PC-3 (cell line): ENCODE measurements around the gene IL10RB. TPM values are rescaled to one million over a fixed set of nuclear protein-coding genes. Genes with fewer than 3 reads are reported as not detected.
"Not testable (repeated sequence)": the region's sequence is repeated elsewhere in the genome, so short reads cannot be mapped to it uniquely, and the experiment has no call there.

Experiments
- ATAC-seq: fragments of 200-7000 bp; cut with Tn5 transposase; 2 replicates; pipeline ENCODE4 v1.9.1; 2020; ENCODE audit warnings: mild to moderate bottlenecking, moderate library complexity
- BruUV-seq: library from RNA; stranded (reverse); fragments of 400-500 nt; replicated peaks from 2 replicates; lab custom pipeline; 2021; lab: Mats Ljungman, UMichigan
- CTCF ChIA-PET: fragments of 300-600 bp; sonication (Branson Sonifier 250); formaldehyde crosslinking; loops from one replicate; lab custom pipeline; 2022; ENCODE audit warnings: antibody characterized with exemption; lab: Charles Lee
- POLR2A ChIA-PET: fragments of 300-600 bp; sonication (Branson Sonifier 250); formaldehyde crosslinking; loops from one replicate; lab custom pipeline; 2022; ENCODE audit warnings: antibody characterized with exemption; ENCODE audit not compliant: unreplicated experiment; lab: Charles Lee
- DNase-seq: peaks from one replicate; pipeline ENCODE4 v3.0.0-alpha.2; 2015
- H2AFZ ChIP-seq: fragments of 300-600 bp; sonication (generic); 2 replicates; pipeline ENCODE4 v1.6.0; 2016; ENCODE audit warnings: antibody characterized with exemption, low read length
- H3F3A ChIP-seq: fragments of 300-600 bp; sonication (generic); one replicate; pipeline ENCODE4 v1.6.0; 2017; ENCODE audit warnings: antibody characterized with exemption, low read length, control low read depth, mild to moderate bottlenecking; ENCODE audit not compliant: unreplicated experiment
- H3K27ac ChIP-seq: fragments of 300-600 bp; sonication (generic); 2 replicates; pipeline ENCODE4 v1.5.1; 2016; ENCODE audit warnings: mild to moderate bottlenecking, low read length
- H3K27me3 ChIP-seq: fragments of 300-600 bp; sonication (generic); 2 replicates; pipeline ENCODE4 v1.6.1; 2016; ENCODE audit warnings: low read length, mixed read lengths
- H3K36me3 ChIP-seq: fragments of 300-600 bp; sonication (generic); 2 replicates; pipeline ENCODE4 v1.6.1; 2016; ENCODE audit warnings: low read depth, mixed run types, low read length, mixed read lengths
- H3K4me1 ChIP-seq: fragments of 300-600 bp; sonication (generic); 2 replicates; pipeline ENCODE4 v1.5.1; 2016; ENCODE audit warnings: low read length; ENCODE audit not compliant: insufficient read depth
- H3K4me2 ChIP-seq: fragments of 300-600 bp; sonication (generic); 2 replicates; pipeline ENCODE4 v1.6.0; 2016; ENCODE audit warnings: low read length
- H3K4me3 ChIP-seq: fragments of 300-600 bp; sonication (generic); 2 replicates; pipeline ENCODE4 v1.5.1; 2016; ENCODE audit warnings: mild to moderate bottlenecking, low read length, mixed read lengths
- H3K79me2 ChIP-seq: fragments of 300-600 bp; sonication (generic); 2 replicates; pipeline ENCODE4 v1.6.1; 2017; ENCODE audit warnings: low read length, mixed read lengths
- H3K9ac ChIP-seq: fragments of 300-600 bp; sonication (generic); 2 replicates; pipeline ENCODE4 v1.6.0; 2016; ENCODE audit warnings: mild to moderate bottlenecking, low read length
- H3K9me2 ChIP-seq: fragments of 300-600 bp; sonication (generic); replicated peaks from 2 replicates; pipeline ENCODE4 v1.6.1; 2016; ENCODE audit warnings: mixed run types, low read length, mixed read lengths
- H3K9me3 ChIP-seq: fragments of 300-600 bp; sonication (generic); 2 replicates; pipeline ENCODE4 v1.6.1; 2016; ENCODE audit warnings: low read length, mixed read lengths
- H4K20me1 ChIP-seq: fragments of 300-600 bp; sonication (generic); 2 replicates; pipeline ENCODE4 v1.6.1; 2016; ENCODE audit warnings: low read length, mixed read lengths
- EZH2 ChIP-seq: fragments of 300-600 bp; sonication (generic); IDR thresholded peaks from one replicate; pipeline ENCODE4 v1.6.1; 2017; ENCODE audit warnings: antibody characterized with exemption, mild to moderate bottlenecking, low read length; ENCODE audit not compliant: unreplicated experiment
- EZH2phosphoT487 ChIP-seq: fragments of 300-600 bp; sonication (generic); IDR thresholded peaks from 2 replicates; pipeline ENCODE4 v1.6.1; 2018; ENCODE audit warnings: mild to moderate bottlenecking, antibody characterized with exemption, low read length, borderline replicate concordance
- intact Hi-C: fragments of 100-400 bp; cut with micrococcal nuclease; formaldehyde crosslinking; loops from 2 replicates; pipeline ENCODE4 v1.9.0; 2023
- total RNA-seq: library from RNA; depleted of rRNA; stranded (reverse); fragments of >200 nt; gene quantifications from 2 replicates; pipeline ENCODE4 v1.2.3, GENCODE V29; 2014
- TF ChIP-seq, protein P1 (sequence below): fragments of 300-600 bp; sonication (generic); conservative IDR thresholded peaks from 2 replicates; pipeline ENCODE4 v1.5.1; 2017; ENCODE audit warnings: antibody characterized with exemption, low read depth, mild to moderate bottlenecking, low read length

IL10RB gene
- total RNA-seq, 1 experiment from 2014 or later = 26.8 TPM

GRCh38 chr21:33317145-33317544 lies 51.0 kb downstream of the IL10RB start:
- no peak for DNase-seq
- H4K20me1 ChIP-seq = no peaks in the 10 kb centered on the region
- intact Hi-C loops = no loop called here
- H3K36me3 ChIP-seq = no peaks in the 10 kb centered on the region
- no peaks in the 10 kb centered on the region for H3K4me1 ChIP-seq
- no peaks in the 10 kb centered on the region for H3K9me3 ChIP-seq
- BruUV-seq = no TSS peak
- no peaks in the 10 kb centered on the region for H3K9me2 ChIP-seq
- ChIA-PET CTCF (no interaction called here), POLR2A (no interaction called here)
- no peak for ATAC-seq
- H3K27me3 ChIP-seq = peaks cover 21% of the 10 kb centered on the region
- H2AFZ ChIP-seq = no peak overlapping the region
- no peak for TF ChIP-seq EZH2phosphoT487
- no peak overlapping the region for H3K4me2 ChIP-seq
- no peak overlapping the region for H3K27ac ChIP-seq
- no peaks in the 10 kb centered on the region for H3K79me2 ChIP-seq
- no peak overlapping the region for H3K9ac ChIP-seq
- H3F3A ChIP-seq = no peaks in the 10 kb centered on the region
- H3K4me3 ChIP-seq = no peak overlapping the region

GRCh38 chr21:33317786-33318486 lies 51.8 kb downstream of the IL10RB start:
- no peaks in the 10 kb centered on the region for H3K9me3 ChIP-seq
- no peak overlapping the region for H3K4me2 ChIP-seq
- H2AFZ ChIP-seq = no peak overlapping the region
- H3K79me2 ChIP-seq = no peaks in the 10 kb centered on the region
- H3K27me3 ChIP-seq = peaks cover 21% of the 10 kb centered on the region
- intact Hi-C loops = no loop called here
- BruUV-seq = no TSS peak
- ATAC-seq (no peak), DNase-seq (no peak)
- H3K4me1 ChIP-seq = no peaks in the 10 kb centered on the region
- TF ChIP-seq, protein P1, sequence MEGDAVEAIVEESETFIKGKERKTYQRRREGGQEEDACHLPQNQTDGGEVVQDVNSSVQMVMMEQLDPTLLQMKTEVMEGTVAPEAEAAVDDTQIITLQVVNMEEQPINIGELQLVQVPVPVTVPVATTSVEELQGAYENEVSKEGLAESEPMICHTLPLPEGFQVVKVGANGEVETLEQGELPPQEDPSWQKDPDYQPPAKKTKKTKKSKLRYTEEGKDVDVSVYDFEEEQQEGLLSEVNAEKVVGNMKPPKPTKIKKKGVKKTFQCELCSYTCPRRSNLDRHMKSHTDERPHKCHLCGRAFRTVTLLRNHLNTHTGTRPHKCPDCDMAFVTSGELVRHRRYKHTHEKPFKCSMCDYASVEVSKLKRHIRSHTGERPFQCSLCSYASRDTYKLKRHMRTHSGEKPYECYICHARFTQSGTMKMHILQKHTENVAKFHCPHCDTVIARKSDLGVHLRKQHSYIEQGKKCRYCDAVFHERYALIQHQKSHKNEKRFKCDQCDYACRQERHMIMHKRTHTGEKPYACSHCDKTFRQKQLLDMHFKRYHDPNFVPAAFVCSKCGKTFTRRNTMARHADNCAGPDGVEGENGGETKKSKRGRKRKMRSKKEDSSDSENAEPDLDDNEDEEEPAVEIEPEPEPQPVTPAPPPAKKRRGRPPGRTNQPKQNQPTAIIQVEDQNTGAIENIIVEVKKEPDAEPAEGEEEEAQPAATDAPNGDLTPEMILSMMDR = no peak
- TF ChIP-seq EZH2 (no peak), EZH2phosphoT487 (no peak)
- no peak overlapping the region for H3K27ac ChIP-seq
- H3K9me2 ChIP-seq = no peaks in the 10 kb centered on the region
- no peaks in the 10 kb centered on the region for H3K36me3 ChIP-seq
- H3F3A ChIP-seq = no peaks in the 10 kb centered on the region
- H3K4me3 ChIP-seq = no peak overlapping the region
- H4K20me1 ChIP-seq = no peaks in the 10 kb centered on the region
- ChIA-PET CTCF (no interaction called here), POLR2A (no interaction called here)
- no peak overlapping the region for H3K9ac ChIP-seq

- peaks cover 20% of the 10 kb centered on the region for H3K27me3 ChIP-seq
- not testable (repeated sequence) for H3K9me2 ChIP-seq
Observed at GRCh38 chr21:33321005-33321404, 54.8 kb downstream of the IL10RB start.

GRCh38 chr21:33323610-33324009 lies 57.4 kb downstream of the IL10RB start:
- H3K27ac ChIP-seq, H2AFZ ChIP-seq, H4K20me1 ChIP-seq, H3K27me3 ChIP-seq, H3K9me2 ChIP-seq, BruUV-seq, H3K9me3 ChIP-seq, H3F3A ChIP-seq, DNase-seq, ATAC-seq, POLR2A ChIA-PET, CTCF ChIA-PET, H3K4me1 ChIP-seq, H3K36me3 ChIP-seq: not testable (repeated sequence)
- Histone ChIP-seq H3K9ac (peak overlapping the region; percentile 92; the same call in 1 of the 2 replicates), H3K4me3 (peak overlapping the region; percentile 93), H3K79me2 (peaks cover 37% of the 10 kb centered on the region), H3K4me2 (peak overlapping the region; percentile 97)
- intact Hi-C loops = loop anchor here (1.0 to 2.0 kb wide), 3 partner anchors 51 to 125 kb away; no protein-coding TSS in a partner anchor

More at GRCh38 chr21:33321005-33321404, 54.8 kb downstream of the IL10RB start:
- H4K20me1 ChIP-seq, ATAC-seq, H3K4me2 ChIP-seq, H3K4me1 ChIP-seq, CTCF ChIA-PET, H3F3A ChIP-seq, BruUV-seq, H3K9ac ChIP-seq, H3K36me3 ChIP-seq, H3K9me3 ChIP-seq, DNase-seq, H2AFZ ChIP-seq, POLR2A ChIA-PET, H3K4me3 ChIP-seq, intact Hi-C loops, H3K27ac ChIP-seq: not testable (repeated sequence)
- H3K79me2 ChIP-seq = peaks cover 11% of the 10 kb centered on the region
